COR-L47 (cell line): ENCODE data around the gene CD300C.
"Not testable (repeated sequence)": the region's sequence is repeated elsewhere in the genome, so short reads cannot be mapped to it uniquely, and the experiment has no call there.

Experiments
- DNase-seq: peaks from one replicate; lab custom pipeline; 2025; lab: John Stamatoyannopoulos, UW

CD300C gene

DNA sequence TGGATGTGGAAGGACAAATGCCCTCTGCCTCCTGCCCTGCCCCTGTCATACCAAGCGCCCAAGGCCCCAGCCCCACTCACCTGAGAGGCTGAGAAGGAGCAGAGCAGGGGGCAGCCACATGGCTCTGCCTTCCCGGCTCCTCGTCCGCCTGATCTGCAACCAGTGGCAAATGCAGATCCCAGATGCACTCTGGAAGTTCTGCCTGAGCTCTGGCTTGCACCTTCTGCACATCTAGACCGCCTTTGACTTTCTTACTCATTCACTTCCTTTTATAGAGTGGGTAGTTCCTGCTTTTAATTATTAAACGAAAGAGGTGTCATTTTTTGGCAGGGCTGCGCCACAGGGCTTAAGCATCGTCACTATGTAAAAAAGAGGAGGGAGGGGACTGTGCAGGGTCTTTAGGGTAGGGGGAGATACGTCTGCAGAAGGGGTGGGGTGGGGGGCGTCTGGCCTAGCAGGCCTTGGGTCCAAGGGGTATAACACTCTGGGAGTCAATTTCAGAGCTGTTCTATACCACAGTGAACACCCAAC is 14.6 kb downstream of the CD300C start, which contains the start of gene CD300LB:
Gene CD300LB (minus strand): TSS at position 245 of the 531 bp plus-strand sequence. CDS start 125 bp downstream, at position 120.
- no peak for DNase-seq

DNA sequence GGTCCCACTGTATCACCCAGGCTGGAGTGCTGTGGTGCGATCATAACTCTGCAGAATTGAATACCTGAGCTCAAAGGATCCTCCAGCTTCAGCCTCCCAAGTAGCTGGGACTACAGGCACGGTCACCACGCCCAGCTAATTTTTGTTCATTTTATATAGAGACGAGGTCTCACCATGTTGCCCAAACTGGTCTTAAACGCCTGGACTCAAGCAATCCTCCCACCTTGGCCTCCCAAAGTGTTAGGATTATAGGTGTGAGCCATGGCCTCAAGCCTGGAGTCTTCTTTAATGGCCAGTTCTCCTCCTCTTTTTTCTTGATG is 15.1 kb downstream of the CD300C start:
- DNase-seq = no peak

- no peak for DNase-seq
Measured at GRCh38 chr17:74529243-74529642, 16.7 kb downstream of the CD300C start.

DNA sequence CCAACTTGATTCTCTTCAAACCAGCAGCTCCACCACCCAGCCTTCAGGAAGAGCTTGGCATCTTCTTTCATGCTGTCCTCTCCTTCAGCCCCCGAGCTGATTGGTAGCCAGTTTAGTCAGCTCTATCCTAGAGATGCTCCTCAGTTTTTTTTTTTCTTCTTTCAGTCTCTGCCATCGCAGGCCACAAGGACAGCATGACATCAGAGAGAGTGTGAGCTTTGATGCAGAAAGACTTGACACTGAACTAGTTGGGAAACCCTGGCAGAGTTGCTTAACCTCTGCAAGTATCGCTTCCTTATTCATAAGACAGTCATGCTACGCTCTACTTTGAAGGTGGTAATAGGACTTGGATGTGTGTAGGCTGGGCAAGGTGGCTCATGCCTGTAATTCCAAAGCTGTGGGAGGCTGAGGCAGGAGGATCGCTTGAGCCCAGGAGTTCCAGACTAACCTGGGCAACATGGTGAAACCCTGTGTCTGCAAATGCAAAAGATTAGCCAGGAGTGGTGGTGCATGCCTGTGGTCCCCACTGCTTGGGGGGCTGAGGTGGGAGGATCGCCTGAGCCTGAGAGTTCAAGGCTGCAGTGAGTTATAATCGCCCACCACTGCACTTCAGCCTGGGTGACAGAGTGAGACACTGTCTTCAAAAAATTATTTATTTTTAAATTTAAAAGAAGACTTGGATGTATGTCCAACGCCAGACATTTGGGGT is 17.3 kb downstream of the CD300C start:
- no peak for DNase-seq

DNA sequence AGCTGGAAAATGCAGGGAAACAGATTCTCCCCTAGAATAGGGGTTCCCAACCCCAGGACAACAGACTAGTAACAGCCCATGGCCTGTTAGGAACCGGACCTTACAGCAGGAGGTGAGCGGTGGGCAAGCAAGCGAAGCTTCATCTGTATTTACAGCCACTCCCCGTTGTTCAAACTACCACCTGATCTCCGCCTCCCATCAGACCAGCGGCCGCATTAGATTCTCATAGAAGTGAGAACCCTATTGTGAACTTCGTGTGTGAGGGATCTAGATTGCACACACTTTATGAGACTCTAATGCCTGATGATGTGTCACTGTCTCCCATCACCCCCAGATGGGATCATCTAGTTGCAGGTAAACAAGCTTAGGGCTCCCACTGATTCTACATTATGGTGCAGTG is 18.2 kb downstream of the CD300C start:
- DNase-seq = no peak

DNA sequence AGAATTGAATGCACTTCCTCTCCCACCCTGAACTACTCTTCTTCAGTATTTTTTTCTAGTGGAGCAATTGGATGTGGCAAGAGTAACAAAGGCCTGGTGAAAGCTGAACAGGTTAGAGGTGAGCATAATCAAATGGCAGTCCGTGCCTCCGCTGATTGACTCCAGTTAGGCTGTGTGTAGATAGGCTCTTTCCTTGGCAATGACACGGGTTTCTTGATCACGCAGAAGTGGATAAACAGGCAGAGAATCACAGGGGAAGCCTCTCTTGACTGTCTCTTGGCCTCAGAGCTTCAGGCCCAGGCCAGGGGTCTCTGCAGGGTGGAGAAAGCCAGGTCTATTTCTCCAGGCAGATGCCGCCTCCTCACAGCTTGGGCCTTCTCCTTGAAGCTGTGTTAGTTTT is 18.8 kb downstream of the CD300C start:
- no peak for DNase-seq

DNA sequence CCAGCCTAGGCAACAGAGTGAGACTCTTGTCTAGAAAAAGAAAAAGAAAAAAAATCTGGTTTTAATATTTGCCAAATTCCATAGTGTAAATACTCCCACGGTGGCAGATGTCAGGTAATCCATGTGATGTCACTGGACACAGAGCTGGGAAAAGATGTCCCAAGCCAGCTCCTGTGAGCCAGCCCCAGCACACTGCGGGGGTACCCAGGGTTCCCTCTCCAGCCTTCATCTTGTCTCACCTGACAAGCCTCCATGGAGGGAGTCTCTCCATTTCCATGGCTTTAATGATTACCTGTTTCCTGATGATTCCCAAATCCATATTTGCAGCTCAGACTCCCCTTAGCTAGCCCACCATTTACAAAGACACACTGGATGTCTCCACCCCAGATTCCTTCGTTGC is 19.2 kb downstream of the CD300C start:
- DNase-seq = no peak

GRCh38 chr17:74525781-74526288 is 20.1 kb downstream of the CD300C start:
- no peak for DNase-seq

- DNase-seq = no peak
Measured at GRCh38 chr17:74525465-74525725, 20.5 kb downstream of the CD300C start.

DNA sequence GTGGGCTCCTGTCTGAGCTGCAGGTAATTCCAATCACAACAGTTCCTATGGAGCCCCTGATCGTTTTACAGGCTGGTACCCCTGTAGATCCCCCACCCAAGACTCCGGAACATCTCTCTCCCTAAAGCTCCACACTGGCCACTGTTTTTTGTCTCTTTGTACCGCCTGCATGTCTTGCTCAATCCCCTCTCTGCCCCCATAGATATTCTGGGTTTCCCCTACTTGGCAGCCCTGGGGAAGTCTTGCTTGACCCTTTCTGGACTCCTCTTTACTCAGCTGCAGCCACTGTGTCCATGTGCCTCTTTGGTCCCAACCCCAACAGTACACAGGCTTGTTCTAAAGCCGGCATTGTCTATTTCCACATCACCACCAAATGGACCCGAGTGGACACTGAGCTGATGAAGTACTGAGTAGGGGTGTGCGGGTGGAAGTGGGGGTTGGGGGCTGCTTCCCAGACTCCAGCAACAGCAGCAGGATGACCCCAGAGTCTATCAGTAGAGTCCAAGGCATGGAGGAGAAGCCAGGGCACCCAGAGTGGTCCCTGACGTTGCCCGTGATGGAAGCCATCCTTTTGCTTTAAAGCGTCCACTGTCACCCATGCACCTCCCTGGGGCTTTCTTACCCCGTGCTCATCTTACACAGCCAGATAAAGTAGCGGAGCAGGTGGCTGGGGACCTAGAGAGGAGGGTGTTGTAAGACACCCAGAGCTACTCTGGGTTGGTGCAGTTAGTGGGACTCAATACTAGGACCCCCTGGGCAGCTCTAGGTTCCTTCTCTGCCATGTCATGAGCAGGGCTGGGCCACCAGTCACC is 21.1 kb downstream of the CD300C start:
- no peak for DNase-seq

DNA sequence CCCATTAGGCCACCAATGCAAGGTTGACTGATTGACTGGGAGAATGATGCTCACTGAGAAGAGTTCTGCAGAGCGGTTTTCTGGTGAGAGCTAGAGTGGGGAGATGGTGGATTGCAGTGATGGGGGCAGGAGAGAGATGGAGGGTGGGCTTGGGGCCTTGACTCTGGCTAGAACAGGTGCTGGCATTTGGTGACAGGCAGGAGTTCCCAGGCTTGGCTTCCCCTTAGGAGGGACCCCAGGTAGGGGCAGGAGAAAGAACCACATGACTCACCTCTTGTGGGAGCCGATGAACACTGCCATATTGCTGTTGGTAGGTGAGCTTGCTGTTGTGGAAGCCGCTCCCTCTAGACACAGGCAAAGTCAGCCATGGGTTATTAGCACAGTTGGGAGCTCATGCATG is 22.6 kb downstream of the CD300C start:
- DNase-seq = no peak

GRCh38 chr17:74522381-74523105 is 23.4 kb downstream of the CD300C start:
- no peak for DNase-seq

DNA sequence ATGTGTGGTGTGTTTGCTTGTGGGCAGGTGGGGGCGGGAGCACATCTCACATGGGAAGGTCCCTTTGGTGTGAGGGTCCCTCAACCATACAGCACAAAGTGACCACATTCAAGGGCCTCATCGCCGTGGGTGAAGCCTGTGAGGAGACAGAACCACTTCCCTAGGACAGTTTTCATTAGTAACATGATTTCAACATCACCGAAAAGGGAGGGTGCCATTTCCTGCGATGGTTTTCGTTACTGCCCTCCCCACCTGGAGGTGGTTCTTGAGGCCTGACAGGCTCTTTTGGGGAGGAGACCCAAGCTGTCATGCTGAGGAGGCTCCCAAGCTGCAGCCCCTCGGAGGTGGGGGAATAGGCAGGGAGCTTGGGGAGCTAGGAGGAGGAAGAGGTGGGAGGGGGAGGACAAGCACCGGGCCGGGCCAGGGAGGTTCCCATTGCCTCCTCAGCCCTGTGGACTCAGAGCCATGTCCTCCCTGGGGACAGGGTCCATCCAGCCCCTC is 24.2 kb downstream of the CD300C start:
- DNase-seq = no peak

DNA sequence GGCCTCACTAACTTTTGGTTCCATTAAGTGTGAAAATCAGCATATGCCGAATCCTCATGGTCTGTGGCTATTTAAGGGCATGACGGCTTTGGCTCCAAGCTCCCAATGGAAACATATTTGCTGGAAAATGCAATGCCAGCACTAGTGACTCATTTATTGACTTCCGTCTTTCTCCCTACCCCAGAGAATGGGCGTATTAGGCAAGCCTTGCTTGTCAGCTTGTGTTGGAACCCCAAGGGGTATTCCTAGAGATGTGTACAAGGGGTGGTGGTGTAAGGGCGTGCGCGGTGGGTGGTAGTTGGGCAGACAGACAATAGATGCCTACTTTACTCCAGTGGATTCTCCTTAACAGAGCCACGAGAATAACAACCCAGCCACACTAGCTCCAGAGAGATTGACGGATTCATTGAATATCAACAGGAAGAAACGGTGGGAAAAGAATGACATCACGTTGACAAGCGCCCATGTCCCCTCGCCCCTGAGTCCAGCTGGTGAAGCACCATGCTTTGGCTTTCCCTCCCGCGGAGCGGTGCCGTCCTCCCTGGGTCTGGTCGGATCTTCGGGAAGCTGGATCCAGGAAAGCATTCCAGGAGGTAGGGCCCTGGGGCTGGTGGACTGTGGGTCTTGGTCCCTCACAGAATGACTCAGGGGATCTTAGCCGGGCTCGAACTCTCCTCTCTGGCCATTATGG is 25.0 kb downstream of the CD300C start:
- DNase-seq = no peak

DNA sequence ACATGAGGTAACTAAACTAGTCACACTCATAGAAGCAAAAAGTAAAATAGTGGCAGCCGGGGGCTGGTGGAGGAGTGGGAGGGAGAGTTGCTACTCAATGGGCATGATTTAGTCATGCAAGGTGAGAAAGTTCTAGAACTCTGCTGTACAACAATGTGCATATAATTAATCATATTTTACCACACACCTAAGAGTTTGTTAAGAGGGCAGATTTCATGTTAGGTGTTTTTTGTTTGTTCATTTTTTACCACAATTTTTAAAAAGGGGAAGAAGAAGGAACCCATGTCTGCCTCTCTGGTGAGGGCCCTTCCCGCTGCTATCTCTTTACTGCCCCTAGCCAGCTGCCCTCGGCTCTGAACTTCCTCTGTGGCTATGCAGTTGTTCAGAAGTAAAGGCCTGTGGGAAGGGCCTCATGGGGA is 25.9 kb downstream of the CD300C start:
- DNase-seq = no peak

- DNase-seq = not testable (repeated sequence)
Measured at GRCh38 chr17:74518413-74518981, 27.4 kb downstream of the CD300C start.

DNA sequence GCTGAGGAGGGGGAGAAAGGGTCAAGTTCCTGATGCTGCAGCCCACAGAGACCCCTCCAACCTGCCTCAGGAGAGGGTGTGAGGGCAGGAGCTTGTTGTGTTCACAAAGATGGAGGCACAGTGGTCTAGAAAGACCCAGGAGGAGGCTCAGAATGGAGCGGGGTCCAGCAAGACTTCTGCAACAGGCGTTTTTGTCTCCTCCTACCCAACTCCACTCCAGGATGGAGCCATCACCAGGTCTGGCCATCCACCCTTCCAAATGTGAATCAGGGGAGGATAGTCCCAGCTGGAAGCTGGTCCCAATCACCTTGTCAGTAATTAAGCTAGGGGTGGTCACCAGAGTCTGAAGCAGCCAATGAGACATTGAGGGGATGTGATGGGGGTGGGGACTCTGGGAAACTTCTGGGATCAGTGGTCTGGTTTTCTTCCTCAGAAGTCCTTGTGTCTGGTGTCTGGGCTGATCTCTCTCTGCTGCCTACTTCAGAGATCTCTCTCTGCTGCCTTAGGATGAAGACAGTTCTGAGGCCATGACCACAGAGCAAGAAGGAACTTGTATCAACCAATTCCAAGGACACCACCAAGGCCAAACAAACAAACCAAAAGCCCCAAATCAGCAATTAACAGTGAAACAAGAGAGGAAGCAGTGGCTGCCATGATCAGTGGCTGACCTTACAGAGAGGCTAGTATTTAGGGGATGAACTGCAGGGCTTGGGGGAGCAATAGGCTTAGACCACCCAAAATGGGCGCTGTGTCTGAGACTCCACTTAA is 29.2 kb downstream of the CD300C start:
- DNase-seq = no peak

GRCh38 chr17:74515941-74516340 is 30.0 kb downstream of the CD300C start:
- no peak for DNase-seq

DNA sequence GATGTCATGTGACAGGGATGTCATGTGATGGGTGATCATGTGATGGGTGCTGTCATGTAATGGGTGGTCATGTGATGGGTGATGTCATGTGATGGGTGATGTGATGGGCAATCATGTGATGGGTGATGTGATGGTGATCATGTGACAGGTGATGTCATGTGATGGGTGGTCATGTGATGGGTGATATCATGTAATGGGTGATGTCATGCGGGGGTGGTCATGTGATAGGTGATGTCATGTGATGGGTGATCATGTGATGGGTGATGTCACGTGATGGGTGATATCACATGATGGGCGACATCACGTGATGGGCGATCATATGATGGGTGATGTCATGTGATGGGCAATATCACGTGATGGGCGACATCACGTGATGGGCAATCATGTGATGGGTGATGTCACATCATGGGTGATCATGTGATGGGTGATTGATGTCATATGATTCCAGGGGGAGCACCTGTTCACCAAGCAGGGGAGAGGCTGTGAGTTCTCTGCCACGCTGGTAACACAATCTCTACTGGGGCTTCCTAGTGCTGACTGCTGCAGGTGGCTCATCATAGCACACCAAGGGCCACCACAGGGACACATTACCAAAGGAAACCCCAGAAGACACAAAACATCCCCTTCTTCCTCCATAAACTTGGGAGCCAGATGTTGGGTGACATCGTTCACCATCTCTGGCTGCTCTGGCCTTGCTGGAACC is 31.1 kb downstream of the CD300C start:
- DNase-seq = no peak

DNA sequence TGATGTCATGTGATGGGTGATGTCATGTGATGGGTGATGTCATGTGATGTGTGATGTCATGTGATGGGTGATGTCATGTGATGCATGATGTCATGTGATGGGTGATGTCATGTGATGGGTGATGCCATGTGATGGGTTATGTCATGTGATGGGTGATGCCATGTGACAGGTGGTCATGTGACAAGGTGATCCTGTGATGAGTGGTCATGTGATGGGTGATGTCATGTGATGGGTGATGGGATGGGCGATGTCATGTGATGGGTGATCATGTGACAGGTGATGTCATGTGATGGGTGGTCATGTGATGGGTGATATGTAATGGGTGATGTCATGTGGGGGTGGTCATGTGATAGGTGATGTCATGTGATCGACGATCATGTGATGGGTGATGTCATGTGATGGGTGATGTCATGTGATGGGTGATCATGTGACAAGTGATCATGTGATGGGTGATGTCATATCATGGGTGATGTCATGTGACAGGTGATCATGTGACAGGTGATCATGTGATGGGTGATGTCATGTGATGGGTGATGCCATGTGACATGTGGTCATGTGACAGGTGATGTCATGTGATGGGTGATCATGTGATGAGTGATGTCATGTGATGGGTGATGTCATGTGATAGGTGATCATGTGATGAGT is 31.8 kb downstream of the CD300C start:
- DNase-seq = no peak
